EH (cell line): ENCODE measurements around the gene SEPSECS.

Experiments used
- DNase-seq: peaks from one replicate; pipeline ENCODE4 v3.0.0-alpha.2; 2015; ENCODE audit warnings: low read depth

Gene SEPSECS

DNA sequence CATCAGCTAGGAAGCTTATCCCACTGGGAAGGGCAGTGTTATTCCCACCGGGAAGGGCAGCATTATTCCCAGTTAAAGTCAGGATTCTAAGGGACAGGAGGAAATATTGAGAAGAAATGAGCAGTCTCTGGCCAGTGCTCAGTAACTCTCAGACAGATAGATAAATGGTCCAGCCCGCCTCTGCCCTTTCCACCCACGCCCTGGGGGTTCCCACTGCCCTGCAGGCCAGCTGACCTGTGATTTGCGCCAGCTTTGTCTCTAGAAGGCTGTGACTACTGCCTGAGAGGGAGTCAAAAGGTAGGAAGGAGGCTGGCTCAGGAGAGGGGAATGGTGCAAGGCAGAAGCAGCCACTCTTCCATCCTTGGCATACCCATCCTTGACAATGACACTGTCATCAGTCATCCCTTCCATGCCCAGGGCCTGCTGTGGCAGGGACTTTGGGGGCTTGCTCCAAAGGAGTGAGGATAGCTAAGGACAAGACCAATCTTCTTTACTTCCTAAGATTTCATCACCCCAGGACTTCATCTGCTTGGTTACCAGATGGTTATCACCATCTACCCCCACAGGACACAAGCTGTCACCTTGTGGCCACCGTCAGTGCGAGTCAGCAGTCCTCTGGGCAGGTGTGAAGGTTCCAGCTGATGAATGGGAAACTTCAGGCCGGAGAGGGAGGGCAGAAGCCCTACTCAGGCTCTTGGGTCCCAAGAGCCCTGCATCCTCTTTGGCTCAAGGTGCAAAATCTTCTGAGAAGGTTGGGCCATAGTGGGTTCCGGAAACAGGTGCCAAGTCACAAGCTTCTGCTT, 49.5 kb downstream of the SEPSECS start:
- no peak for DNase-seq

DNA sequence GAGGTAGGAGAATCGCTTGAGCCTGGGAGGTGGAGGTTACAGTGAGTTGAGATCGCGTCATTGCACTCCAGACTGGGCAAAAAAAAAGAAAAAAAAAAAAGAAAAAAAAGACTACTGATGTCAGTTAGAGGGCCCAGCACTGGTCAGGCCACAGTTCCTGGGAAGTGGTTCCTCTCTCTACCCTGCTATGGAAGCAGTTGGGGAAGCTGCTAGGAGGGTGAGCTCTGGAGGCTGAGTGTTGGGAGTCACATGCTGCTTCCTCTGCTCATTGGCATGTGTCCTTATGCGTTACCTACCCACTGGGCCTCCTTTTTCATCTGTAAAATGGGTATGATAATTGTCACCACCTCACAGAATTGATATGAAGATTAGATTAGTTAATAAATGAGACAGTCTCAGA, 50.7 kb downstream of the SEPSECS start:
- no peak for DNase-seq

DNA sequence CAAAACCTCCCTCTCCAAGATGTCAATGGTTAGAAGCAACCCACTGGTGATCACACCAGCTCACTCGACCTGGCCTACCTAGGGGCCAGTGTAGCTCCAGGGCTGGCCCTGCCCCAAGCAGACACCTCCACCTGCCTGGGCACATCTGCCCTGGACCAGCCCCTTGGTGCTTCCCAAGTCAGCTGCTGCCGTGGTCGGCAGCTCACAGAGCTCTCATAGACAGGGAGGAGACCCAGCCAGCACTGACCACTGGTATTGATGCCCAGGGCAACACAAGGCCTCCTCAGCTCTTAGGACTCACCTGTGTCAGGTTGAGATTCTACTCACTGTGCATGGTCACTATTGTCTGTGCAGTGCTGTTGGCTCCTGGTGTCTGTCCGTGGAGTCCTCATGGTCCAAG, 51.7 kb downstream of the SEPSECS start:
- DNase-seq, result no peak

DNA sequence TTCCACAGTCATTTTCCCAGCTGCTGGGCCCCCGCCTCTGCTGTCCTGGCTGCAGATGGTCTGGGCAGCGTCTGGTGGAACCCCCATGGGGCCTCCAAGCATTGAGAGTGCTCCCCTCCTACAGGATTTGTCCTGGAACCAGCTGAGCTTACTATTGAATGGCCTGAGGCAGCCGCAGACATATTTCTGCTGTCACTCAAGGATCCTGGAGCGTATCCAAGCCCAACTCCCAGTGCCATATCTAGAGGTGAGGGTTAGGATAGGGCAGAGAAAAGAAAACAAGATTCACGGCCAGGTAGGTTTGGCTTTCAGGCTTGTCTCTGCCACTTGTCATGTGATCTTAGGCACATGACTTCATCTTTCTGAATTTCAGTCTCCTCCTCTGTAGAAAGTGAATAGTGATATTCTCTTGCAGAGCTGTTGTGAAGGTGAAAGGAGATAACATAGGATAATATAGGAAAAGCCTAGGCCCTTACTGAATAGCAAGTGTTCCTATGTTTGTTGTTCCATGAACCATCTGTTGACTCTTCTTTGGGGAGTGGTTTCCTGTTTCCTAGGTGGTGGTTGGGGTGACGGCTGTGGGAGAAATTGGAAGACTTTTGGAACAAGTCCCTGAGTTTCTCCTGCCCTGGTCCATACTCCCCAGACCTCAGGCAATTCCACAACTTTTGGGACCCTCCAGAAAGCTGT, 52.3 kb downstream of the SEPSECS start:
- DNase-seq, result no peak

DNA sequence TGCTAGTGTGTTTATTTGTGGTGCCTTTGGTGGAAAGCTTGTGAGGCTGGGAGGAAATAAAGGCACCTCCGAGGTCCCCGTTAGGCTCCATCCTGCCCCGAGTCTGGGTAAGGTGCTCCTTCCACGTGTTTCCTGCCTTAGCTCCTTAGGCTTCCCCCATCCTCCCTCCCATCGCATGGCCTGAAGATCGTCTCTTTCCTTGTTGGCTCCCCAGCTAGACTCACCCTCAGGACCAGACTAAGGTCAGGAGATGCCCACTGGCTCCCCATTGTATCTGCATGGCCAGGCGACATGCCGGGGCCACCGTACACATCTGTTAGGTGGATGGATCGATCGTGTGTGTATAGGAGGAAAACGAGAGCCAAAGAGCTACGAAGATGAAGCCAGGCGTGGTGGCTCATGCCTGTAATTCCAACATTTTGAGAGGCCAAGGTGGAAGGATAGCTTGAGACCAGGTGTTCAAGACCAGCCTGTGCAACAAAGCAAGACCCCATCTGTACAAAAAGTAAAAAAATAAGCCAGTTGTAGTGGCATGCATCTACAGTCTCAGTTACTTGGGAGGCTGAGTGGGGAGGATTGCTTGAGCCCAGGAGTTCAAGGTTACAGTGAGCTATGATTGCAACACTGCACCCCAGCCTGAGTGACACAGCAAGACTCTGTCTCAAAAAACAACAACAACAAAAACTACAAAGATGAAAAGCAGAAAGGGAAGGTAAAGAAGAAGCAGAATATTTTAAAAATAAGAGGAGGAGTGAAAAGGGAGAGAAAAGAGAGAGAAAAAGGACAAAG, 53.7 kb downstream of the SEPSECS start:
- DNase-seq, result no peak

DNA sequence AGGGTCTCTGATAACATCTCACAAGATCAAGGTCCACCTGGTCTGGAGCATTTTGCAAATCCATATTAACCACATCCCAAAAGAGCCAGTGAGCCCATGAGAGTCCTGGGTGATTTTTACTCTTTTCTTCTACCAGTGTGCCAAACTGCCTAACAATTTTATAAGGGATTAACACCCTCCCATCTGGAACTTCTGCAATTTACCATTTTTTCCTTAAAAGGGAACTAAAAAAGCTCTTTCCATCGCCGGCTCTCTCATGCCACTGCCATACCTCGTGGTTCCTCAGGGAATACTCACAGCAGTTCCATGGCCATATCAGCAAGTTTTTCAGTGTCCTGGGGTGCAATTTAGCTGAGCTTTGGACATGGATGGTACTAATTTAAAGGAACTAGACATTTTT, 55.7 kb downstream of the SEPSECS start:
- no peak for DNase-seq

DNA sequence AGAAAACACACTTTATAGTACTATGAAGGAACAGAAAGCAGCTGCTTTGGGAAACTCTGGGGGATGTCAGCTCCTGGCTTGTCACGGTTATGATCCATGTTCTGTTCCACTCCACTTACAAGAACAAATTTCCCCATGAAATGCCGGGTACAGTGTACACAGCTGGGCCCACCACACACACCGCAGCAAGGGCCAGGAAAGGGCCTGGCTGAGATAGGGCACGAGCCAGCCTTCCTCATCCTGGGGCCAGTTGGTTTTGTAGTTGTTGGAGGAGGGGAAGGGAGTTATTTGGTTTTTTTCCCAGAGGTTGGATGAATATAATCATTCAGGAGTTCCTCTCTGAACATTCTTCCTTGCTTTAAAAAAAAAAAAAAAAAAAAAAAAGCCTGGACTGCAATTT, 56.8 kb downstream of the SEPSECS start:
- no peak for DNase-seq

DNA sequence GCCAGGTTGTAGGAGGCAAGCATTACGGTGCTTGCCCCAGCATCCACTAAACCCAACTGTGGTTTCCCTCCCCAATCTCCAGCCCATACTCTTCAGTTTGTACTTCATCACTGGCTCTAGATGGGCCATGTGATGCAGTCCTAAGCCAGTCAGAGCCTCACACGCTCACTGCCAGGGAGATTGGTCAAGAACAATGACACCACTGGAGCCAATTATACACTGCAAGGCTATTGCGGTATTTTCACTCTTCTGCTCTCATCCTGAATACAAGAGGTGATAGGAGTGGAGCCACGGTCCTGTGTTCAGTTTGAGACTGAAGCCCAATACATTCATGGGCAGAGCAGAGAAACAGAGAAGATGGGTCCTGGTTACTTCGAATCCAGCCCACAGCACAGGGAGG, 58.4 kb downstream of the SEPSECS start:
- DNase-seq, result no peak

DNA sequence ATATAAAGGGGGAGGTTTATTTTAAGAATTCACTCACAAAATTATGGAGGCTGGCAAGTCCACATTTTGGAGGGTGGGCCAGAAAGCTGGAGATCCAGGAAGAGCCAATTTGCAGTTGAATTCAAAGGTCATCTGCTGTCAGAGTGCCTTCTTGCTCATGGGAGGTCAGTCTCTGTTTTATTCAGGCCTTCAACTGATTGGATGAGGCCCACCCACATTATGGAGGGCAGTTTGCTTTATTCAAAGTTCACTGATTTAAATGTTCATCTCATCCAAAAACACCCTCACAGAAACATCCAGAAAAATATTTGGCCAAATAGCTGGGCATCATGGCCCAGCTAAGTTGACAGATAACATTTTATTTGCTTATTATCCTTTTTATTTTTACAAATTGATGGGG, 59.5 kb downstream of the SEPSECS start:
- no peak for DNase-seq

DNA sequence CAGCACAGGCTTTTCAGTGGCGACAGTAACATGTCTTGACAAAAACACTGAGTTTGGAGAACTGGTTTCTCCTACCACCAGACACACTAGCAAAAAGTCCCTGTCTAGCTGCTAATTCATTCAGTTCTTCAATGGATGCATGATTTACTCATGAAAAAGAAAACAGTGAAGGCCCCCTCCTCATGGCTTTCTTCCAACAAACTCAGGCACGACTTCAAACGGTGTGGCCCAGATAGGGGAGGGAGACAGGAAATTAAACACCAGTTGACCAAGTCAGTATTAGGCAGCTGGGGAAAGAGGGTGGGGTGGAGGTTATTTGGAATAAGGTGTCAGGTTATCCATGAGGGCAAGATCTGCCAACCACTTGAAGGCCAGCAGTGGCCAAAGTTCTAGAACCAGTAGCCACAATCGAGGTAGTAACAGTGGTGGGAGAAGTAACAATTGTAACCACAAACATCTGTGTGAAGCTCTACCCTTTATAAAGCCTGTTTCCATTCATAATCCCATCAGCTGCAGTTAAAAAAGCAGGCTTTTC, 60.2 kb downstream of the SEPSECS start:
- DNase-seq, result no peak

DNA sequence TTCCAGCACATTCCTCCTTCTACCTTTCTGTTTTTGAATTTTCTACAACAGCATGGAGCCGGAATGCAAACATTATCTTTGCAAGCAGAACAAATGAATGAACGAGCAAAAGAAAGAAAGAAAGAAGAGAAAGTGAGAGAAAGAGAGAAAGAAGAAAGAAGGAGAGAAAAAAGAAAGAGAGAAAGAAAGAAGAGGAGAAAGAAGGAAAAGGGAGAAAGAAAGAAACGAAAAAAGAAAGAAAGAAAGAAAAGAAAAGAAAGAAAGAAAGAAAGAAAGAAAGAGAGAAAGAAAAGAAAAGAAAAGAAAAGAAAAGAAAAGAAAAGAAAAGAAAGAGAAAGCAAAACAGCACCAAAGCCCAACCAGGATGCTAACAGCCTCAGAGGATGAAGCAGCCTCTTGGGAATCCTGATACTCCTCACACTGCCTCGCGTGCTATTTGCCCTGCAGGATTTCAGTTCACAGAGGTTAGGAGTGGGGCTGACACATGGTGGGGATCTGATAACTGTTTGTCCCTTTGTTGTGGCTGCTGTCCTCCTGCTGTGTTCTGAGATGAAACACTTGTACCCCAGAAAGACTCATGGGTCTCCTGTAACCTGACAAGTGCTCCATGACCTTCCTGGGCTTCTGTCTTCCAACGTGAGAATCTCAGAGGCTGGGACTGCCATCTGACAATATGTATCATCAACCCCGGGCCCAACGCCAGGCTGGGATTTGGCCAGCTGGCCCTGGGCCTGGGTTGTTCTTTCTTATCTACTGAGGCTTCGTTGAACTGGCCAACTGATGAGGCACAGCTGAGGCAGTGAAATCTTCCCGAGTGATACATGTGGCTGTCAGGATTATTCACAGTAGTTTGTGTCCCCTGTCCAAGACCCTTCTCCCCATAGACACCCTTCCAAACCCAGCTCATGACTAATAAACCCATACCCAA, 61.0 kb downstream of the SEPSECS start:
- peak; percentile 83 for DNase-seq

DNA sequence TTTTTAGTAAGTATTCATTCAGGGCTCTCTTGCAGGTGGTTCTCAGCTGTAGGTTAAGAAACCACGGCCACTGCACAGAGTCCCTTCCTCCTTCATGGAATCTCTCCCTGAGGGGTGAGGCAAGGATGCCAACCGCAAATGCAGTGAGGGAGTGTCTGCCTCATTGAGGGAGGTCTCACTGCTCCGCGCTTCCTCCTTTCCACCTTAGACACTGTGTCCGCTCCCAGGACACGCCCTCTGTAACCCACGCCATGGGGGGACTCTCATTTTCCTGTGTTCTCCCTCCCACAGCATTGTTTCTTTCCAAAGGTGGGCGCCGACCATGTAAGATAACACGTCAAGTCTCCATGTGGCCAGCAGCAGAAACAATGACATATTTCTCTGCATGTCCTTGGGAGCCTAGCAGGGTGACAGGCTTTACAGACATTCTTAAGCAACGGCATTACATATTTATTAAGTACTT, 63.2 kb downstream of the SEPSECS start:
- no peak for DNase-seq

DNA sequence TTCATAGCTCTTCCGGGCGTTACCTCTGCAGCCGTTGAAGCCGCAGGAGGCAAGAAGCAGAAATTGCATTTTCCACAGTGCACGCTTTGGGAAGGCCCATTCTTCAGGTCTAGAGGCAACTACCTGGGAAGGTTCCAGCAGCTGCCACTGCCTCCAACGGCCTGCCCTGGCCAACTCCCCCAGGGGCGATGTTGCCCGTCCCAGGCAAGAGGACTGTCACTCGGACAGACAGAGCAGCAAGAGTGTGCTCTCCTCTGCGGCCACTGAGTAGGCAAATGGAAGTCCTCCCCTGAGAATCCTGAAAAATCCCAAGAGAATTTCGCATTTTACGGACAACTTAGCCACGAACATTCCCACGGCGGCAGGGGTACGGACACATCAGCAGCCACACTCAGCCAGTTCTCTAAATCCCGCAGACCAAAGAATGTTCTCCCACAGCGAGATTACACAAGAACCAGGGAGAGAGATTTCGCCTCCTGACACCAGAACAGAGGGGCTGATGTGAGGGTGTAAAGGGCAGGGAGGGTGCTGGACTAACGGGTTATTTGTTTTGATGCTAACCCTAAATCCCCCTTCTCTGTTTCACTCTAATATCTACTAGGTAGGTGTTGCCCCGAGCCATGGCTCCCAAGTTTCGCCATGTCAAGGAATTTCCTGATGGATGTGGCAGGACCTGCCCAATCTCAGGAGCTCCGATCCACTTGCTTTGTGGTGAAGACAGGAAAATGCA, 63.8 kb downstream of the SEPSECS start:
- DNase-seq, result no peak

DNA sequence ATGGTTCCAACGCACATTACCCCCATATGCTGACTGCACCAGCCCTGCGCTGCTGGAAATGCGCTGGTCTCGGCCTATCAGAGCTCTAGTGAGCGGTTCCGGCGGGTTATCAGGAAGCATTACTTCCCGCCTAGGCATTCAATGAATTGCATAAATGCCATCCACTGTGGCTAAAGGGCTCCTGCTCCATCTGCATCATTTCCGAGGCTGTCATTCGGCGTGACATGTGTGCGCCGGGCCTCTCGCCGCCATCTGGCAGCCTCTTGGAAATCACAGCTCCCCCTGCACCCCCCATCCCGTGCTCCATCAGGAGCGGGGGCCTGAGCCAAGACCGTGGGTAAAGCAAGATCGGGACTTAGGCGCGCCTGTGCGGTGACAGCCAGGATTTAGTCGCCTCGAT, 64.4 kb downstream of the SEPSECS start:
- DNase-seq, result no peak

DNA sequence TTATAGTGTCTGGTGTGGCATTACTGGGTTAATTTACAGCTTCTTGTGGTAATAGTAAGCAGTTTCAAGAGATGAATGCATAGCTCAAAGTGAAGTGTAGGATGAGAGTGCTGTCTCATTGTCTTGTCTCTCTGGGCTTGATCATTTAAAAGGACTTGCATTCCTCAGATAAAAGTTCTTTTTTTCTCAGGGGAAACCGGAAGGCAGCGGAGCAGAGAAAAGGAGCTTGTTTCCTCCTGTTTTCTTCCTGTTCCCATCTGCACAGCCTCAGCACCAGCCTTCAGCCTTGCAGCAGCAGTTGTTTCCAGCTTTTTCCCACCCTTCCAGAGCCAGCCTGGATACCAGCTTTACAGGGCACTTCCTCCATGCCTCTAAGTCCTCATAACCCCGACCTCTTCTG, 68.1 kb downstream of the SEPSECS start:
- DNase-seq, result no peak

DNA sequence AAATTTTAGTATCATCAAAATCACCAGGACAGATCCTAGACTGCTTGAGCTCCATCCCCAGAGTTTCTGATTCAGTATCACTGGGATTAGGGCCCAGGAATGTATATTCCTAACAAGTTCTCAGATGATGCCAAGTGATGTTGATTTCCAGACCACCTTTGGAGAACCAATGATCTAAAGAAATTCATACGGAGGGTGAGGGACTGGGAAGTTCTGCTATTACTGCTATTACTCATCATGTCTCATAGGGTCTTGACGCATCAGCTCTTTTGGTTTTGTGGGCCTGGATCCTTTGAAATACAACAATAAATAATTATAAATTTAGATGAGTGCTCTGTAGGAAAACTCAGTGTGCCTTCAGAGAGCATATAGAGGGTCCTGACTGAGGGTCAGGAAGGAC, 69.7 kb downstream of the SEPSECS start:
- peak; percentile 49 for DNase-seq

DNA sequence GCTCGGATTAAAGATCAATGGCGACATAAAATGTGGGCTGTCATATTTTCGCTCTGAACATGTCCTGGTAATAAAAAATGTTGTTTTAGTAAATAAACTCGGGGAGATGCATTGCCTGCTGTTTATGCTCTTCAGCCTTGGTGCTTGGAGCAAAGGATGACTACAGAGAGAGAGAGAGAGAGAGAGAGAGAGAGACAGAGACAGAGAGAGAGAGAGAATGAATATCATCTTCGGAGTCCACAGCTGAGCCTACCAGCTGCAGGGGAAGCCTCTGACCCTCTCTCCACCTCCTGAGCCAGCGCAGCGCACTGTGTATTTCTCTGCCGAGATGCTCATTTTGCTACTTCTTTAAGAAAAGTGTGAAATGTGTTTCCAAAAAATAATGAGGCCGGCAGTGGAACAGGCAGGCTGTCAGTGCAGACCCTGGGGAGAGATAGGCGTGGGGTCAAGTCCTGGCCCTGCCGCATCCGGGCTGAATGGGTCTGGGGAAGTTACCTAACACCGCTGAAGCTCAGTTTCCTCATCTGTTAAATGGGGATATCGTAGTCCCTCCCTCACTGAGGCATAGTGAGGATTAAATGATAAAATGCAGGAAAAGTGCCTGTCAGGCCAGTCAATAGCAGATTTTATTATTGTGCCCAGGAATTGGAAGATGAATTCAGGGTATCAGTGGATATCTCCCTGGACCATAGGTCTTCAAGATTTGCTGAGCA, 71.0 kb downstream of the SEPSECS start:
- peak; percentile 12 for DNase-seq

DNA sequence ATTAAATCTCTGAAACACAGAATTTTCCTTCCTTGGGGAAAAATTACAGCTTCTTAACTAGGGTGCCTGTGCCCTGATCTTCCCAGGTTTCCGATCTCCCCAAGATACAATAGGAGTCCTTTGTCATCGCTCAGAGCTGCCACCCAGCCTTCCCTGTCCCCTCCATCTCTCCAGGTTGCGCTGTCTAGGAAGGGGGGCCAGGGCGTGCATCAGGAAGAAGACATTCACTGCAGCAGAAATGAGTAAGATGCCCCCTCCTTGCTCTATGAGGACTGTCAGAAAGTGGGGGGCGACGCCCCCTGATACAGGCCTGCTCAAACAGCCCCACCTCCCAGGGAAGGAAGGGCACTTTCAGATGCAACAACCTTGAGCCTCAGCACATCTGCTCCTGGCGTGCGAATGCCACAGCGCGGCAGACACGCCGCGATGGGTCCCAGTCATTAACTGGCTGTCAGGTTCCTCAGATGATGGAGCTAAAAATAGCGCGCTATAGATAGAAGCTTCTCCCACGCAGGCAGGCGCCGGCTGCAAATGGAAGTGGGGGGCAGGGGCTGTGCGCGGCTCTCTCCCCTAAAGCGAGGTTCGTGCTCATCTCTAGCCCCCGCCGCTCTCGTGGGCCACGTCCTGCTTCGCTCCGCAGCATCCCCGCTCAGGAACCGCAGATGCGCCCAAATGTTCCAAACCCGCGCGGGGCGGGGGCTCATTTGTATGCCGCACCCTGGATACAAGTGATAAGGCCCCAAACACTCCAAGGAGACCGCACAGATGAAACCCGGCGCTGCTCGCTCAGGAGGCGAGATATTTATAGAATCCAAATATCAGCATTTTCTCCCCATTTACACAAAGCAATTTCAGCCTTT, 71.9 kb downstream of the SEPSECS start:
- peak; percentile 76 for DNase-seq

DNA sequence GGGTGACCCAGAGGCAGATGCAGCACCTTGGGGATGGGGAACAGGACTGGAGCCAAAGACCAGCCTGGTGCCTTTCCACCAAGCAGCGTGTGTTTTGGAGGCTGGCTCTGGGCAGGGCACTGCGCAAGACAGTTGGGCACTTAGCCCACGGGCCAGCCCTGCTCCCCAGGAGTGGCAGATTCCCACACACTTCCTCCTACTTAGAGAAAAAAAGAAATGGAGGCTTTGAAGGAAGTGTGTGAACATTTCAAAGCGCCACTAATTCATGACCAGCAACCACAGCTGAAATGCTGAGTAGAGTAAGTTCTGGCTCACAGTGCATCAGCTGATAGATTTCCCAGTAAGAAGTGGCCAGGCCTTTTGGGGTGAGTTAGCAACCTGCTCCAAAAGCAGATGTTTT, 74.6 kb downstream of the SEPSECS start:
- DNase-seq, result no peak
